CD4-positive, alpha-beta T cell (primary cell): ENCODE data around the gene LCNL1. TPM values are rescaled to one million over a fixed set of nuclear protein-coding genes. Genes with fewer than 3 reads are reported as not detected.

ENCODE experiments used
- ATAC-seq: fragments of 200-7000 bp; cut with Tn5 transposase; one replicate; pipeline ENCODE4 v1.10.0; 2022; ENCODE audit warnings: mild to moderate bottlenecking; ENCODE audit not compliant: poor library complexity
- CTCF ChIA-PET: fragments of 350-600 bp; sonication (Branson Sonifier 250); formaldehyde crosslinking; loops from one replicate; lab custom pipeline; 2021; ENCODE audit warnings: antibody characterized with exemption, inconsistent platforms; lab: Charles Lee
- POLR2A ChIA-PET: fragments of 350-600 bp; sonication (Branson Sonifier 250); formaldehyde crosslinking; loops from one replicate; lab custom pipeline; 2021; ENCODE audit warnings: antibody characterized with exemption, inconsistent platforms; lab: Charles Lee
- DNase-seq, 14 experiments: peaks; one replicate each; pipeline ENCODE4 v3.0.0-alpha.2; 2013 to 2020; ENCODE audit warnings: mixed read lengths in 2 of 14
- H3K27ac ChIP-seq, 2 donors: one replicate each; pipeline versions ENCODE4 v1.5.1 to v1.7.0; 2013; ENCODE audit warnings: low read length in 2 of 2, low read depth in 1 of 2, mild to moderate bottlenecking in 1 of 2
- H3K27me3 ChIP-seq, 2 experiments: 1 replicate in 1 of 2; 2 replicates in 1 of 2; pipeline versions ENCODE4 v1.6.1 to v1.7.0; 2013; ENCODE audit warnings: low read length in 2 of 2, control low read depth in 1 of 2, mild to moderate bottlenecking in 1 of 2, moderate library complexity in 1 of 2; ENCODE audit not compliant: insufficient read depth in 2 of 2, control insufficient read depth in 1 of 2
- H3K36me3 ChIP-seq: one replicate; pipeline ENCODE4 v1.6.1; 2013; ENCODE audit warnings: low read length, control low read depth; ENCODE audit not compliant: insufficient read depth
- H3K4me1 ChIP-seq: one replicate; pipeline ENCODE4 v1.6.1; 2013; ENCODE audit warnings: low read length, control low read depth; ENCODE audit not compliant: insufficient read depth
- H3K4me3 ChIP-seq: one replicate; pipeline ENCODE4 v1.5.1; 2013; ENCODE audit warnings: mild to moderate bottlenecking, low read length, moderate library complexity
- H3K9me3 ChIP-seq, 2 experiments: 1 replicate in 1 of 2; 2 replicates in 1 of 2; pipeline versions ENCODE4 v1.6.1 to v1.7.0; 2013; ENCODE audit warnings: low read length in 2 of 2, mild to moderate bottlenecking in 2 of 2, control low read depth in 1 of 2, moderate library complexity in 1 of 2; ENCODE audit not compliant: control insufficient read depth in 1 of 2, insufficient read depth in 1 of 2
- H3K27ac Mint-ChIP-seq: one replicate; pipeline ENCODE4 v1.8.0; 2020; ENCODE audit warnings: mixed read lengths
- H3K27me3 Mint-ChIP-seq: one replicate; pipeline ENCODE4 v1.8.0; 2021; ENCODE audit warnings: mixed read lengths
- H3K36me3 Mint-ChIP-seq: one replicate; pipeline ENCODE4 v1.8.0; 2021; ENCODE audit warnings: low read depth, mixed read lengths
- H3K4me1 Mint-ChIP-seq: one replicate; pipeline ENCODE4 v1.8.0; 2021; ENCODE audit warnings: low read depth, mixed read lengths
- H3K4me3 Mint-ChIP-seq: one replicate; pipeline ENCODE4 v1.8.0; 2020; ENCODE audit warnings: mild to moderate bottlenecking, mixed read lengths
- H3K9me3 Mint-ChIP-seq: one replicate; pipeline ENCODE4 v1.8.0; 2020; ENCODE audit warnings: mixed read lengths
- intact Hi-C, 2 experiments: fragments of 100-400 bp; cut with DNase I in 1 of 2; cut with micrococcal nuclease in 1 of 2; formaldehyde crosslinking; loops; one replicate each; pipeline versions ENCODE4 v1.15.1 to v1.9.0; 2023 to 2025; cut with DNase I, micrococcal nuclease
- total RNA-seq, 174 experiments: library from RNA in 2 of 174; stranded (reverse) in 2 of 174; gene quantifications; one replicate each; pipeline ENCODE4 v1.2.3 and lab custom pipeline; 2021 to 2026
- TF ChIP-seq, protein P1 (sequence below): fragments of 200-600 bp; IDR thresholded peaks from one replicate; pipeline ENCODE4 v1.8.0; 2022; ENCODE audit warnings: antibody characterized with exemption, mild to moderate bottlenecking

The LCNL1 gene
- total RNA-seq, 2 experiments from 2014 or later = 0.93 to 1.0 TPM

DNA sequence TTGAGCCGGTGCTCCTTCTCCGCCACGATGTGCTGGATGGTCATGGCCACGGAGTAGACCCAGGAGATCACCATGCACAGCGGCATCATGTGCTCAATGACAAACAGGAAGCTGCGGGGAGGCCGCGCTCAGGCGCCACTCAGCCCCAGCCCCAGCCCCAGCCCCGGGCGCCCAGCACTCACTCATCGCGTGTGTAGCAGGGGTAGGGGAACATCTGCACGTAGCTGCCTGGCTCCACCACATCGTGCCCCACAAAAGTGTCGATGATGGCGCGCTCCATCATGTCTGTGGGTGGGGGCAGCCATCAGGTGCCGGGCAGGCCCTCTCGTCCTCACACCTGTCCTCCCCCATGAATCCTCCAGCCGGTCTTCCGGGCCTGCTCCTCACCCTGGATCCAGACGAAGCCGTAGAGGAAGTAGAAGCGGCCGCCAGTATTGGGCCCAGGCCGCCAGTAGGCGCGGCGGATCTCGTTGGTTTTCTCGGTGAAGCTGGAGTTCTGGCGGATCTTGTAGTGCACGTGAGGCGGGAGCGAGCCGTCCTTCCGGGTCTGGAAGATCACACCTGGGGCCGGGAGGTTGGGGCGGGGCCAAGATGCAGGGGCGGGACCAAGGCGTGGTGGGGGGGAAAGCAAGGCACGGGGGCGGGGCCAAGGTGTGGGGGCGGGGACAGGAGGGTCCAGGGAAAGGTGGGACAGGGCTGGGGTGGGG, 35.2 kb downstream of the LCNL1 start:
- Histone ChIP-seq H3K27ac (no peak overlapping the region), H3K4me1 (peaks cover 9% of the 10 kb centered on the region), H3K9me3 (no peaks in the 10 kb centered on the region), H3K36me3 (peaks cover 42% of the 10 kb centered on the region), H3K27me3 (no peaks in the 10 kb centered on the region), H3K4me3 (no peak overlapping the region)
- TF ChIP-seq, protein P1, sequence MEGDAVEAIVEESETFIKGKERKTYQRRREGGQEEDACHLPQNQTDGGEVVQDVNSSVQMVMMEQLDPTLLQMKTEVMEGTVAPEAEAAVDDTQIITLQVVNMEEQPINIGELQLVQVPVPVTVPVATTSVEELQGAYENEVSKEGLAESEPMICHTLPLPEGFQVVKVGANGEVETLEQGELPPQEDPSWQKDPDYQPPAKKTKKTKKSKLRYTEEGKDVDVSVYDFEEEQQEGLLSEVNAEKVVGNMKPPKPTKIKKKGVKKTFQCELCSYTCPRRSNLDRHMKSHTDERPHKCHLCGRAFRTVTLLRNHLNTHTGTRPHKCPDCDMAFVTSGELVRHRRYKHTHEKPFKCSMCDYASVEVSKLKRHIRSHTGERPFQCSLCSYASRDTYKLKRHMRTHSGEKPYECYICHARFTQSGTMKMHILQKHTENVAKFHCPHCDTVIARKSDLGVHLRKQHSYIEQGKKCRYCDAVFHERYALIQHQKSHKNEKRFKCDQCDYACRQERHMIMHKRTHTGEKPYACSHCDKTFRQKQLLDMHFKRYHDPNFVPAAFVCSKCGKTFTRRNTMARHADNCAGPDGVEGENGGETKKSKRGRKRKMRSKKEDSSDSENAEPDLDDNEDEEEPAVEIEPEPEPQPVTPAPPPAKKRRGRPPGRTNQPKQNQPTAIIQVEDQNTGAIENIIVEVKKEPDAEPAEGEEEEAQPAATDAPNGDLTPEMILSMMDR = no peak
- Mint-ChIP-seq H3K4me3 (no peak overlapping the region), H3K27ac (no peak overlapping the region), H3K36me3 (peaks cover 5% of the 10 kb centered on the region), H3K4me1 (peaks cover 5% of the 10 kb centered on the region), H3K9me3 (no peaks in the 10 kb centered on the region), H3K27me3 (no peaks in the 10 kb centered on the region)
- ChIA-PET CTCF (no interaction called here), POLR2A (no interaction called here)
- intact Hi-C loops = no loop called here
- ATAC-seq = no peak
- DNase-seq = no peak

DNA sequence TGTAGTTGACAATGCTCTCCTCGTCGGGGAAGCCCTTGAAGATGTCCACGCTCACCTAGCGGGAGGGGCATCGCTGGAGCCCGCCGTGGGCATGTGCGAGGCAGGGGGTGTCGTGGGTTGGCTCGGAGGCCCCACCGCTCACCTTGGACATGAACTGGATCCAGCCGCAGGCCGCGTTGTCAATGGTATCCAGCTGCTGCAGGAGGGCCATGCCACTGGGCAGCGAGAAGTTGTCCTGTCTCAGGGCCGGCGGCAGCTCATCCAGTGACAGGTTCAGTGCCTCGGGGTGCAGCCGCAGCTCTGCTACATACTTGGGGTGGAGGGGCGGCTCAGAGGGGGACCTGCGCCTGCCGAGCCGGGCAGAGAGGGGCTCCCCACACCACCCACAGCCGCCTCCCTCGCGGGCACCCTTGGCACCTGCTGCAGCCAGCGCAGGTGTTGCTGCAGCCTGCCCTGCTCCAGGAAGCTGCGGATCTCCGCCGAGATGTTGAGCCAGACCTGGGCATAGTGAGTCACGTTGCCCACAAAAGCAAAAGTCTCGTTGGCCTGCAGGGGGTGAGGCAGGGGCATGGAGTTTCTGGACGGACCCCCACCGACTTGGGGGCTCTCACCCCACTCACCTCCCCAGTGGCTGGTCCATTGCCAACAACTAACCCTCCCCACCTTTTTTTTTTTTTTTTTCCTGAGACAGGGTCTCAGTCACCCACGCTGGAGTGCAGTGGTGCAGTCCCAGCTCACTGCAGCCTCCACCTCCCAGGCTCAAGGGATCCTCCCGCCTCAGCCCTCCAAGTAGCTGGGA, 36.2 kb downstream of the LCNL1 start:
- no peaks in the 10 kb centered on the region for H3K9me3 Mint-ChIP-seq
- DNase-seq (no peak), ATAC-seq (no peak)
- H3K4me1 ChIP-seq = peaks cover 10% of the 10 kb centered on the region
- H3K27me3 Mint-ChIP-seq = no peaks in the 10 kb centered on the region
- no peaks in the 10 kb centered on the region for H3K9me3 ChIP-seq
- TF ChIP-seq, protein P1 = no peak
- no peak overlapping the region for H3K27ac ChIP-seq
- peaks cover 5% of the 10 kb centered on the region for H3K36me3 Mint-ChIP-seq
- ChIA-PET CTCF (no interaction called here), POLR2A (interaction anchor here (1.2 kb wide), 1 partner anchor 59 kb away, joined by 3 read pairs; no protein-coding TSS in a partner anchor)
- H3K4me1 Mint-ChIP-seq = peaks cover 5% of the 10 kb centered on the region
- H3K27ac Mint-ChIP-seq = no peak overlapping the region
- peaks cover 37% of the 10 kb centered on the region for H3K36me3 ChIP-seq
- H3K4me3 ChIP-seq = no peak overlapping the region
- H3K27me3 ChIP-seq = no peaks in the 10 kb centered on the region
- intact Hi-C loops = no loop called here
- no peak overlapping the region for H3K4me3 Mint-ChIP-seq

DNA sequence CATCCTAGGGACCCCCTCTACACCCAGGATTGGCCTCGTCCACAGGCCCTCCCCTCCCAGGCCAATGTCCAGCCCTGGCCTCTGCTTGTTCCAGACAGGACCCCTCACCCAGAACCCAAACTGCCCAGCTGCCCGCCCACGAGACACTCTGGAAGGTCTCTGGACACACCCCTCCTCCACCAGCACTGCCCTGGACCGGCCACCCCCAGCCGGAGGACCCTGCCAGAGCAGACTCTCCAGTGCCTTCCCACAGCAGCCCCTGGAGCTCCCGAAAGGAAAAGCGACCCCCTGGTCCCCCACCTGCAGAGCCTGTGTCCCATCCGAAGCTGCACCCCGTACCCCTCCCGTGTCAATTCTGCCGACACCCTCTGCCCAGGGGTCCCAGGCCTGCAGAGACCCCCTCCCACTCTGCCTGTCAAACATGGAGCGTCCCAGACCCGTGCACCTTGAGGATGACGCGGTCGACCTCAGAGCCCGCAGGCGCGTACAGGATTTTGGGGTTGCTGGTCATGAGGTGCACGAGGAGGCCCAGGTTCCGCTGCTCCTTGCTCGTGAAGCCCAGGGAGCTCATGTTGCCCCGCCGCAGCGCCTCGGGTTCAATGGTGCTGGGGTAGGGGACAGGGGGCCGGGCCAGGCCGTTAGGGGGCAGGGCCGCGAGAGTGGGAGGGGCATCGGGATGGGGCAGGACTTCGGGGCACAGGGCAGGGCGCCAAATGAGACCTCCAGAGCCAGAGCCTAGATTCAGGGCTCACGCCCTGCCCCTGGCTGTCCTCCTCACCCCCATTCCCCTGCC, 37.3 kb downstream of the LCNL1 start:
- TF ChIP-seq, protein P1 = no peak
- Mint-ChIP-seq H3K4me3 (no peak overlapping the region), H3K4me1 (peaks cover 5% of the 10 kb centered on the region), H3K27ac (no peak overlapping the region), H3K27me3 (no peaks in the 10 kb centered on the region), H3K9me3 (no peaks in the 10 kb centered on the region), H3K36me3 (peaks cover 5% of the 10 kb centered on the region)
- POLR2A ChIA-PET = no interaction called here
- no peak for DNase-seq
- H3K27ac ChIP-seq = no peak overlapping the region
- CTCF ChIA-PET = no interaction called here
- H3K4me1 ChIP-seq = peaks cover 17% of the 10 kb centered on the region
- intact Hi-C loops = no loop called here
- H3K9me3 ChIP-seq = no peaks in the 10 kb centered on the region
- ATAC-seq = no peak
- peaks cover 29% of the 10 kb centered on the region for H3K36me3 ChIP-seq
- no peak overlapping the region for H3K4me3 ChIP-seq
- H3K27me3 ChIP-seq = no peaks in the 10 kb centered on the region
